Umbilical cord (tissue), 2 donors: ENCODE results near the gene RAB44. TPM values are rescaled to one million over a fixed set of nuclear protein-coding genes. Genes with fewer than 3 reads are reported as not detected.
"Not testable (repeated sequence)": the region's sequence is repeated elsewhere in the genome, so short reads cannot be mapped to it uniquely, and the experiment has no call there.

ENCODE experiments used
- DNase-seq: peaks from one replicate; pipeline ENCODE4 v3.0.0-alpha.2; 2015; ENCODE audit warnings: low spot score
- total RNA-seq: library from RNA; depleted of rRNA; stranded (reverse); fragments of >200 nt; gene quantifications from one replicate; pipeline ENCODE4 v1.2.3, GENCODE V29; 2014; ENCODE audit warnings: low replicate concordance; ENCODE audit not compliant: insufficient read depth

The RAB44 gene
- total RNA-seq, 1 donor from 2014 or later: not detected

DNA sequence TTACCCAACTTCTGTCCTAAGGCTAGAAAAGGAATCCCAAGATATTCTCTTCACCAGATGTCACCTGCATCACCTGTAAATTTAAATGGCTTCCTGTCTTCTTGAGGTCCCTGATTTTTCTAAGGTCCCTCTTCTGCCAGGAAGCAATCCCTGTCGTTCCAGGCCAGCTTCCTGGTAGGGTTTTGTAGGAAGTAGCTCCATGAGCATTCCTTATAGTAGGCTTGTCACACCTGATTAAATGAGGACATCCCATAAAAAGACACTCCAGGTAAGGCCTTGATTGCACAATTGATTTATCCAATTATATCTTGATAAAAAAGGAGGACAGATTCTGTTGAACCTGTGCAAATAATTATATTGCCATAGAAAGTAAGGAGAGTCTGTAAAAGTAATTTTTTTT is 8.7 kb downstream of the RAB44 start:
- no peak for DNase-seq

DNA sequence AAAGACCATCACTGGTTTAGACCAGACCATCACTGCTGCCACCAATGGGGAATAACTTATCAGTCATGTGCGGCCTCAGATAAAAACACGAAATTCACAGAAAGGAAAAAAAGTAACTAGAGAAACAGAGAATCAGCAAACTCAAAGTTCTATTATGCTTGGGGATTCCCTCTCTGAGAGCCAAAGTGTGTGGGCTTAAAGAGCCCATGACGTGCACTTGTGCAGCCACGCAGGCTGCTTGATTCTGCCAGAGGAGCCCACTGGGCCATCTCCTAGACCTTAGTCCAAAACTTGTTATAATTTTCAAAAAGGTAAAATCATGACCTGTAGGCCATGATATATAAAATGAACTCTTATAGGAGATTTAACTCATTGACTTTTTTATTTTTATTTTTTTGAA is 15.2 kb downstream of the RAB44 start:
- no peak for DNase-seq

DNA sequence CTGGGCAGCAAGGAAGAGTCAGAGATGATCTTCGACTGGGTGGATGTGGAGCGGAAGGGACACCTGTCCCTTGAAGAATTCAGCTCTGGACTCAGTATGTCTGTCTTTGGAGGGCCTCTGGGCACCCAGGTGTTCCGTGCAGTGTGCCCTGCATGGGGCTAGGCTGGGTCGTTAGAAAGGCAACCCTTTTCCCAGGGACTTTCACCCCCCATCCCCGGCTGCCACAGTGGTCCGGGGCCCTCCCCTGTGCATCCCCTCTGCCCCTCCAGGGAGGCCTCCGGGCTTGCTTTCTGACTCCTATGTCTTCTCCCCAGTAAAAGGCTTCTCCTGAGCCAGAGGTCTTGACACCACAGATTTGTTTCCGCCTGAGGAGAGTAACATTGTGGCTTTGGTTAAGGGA is 16.2 kb downstream of the RAB44 start:
- no peak for DNase-seq

DNA sequence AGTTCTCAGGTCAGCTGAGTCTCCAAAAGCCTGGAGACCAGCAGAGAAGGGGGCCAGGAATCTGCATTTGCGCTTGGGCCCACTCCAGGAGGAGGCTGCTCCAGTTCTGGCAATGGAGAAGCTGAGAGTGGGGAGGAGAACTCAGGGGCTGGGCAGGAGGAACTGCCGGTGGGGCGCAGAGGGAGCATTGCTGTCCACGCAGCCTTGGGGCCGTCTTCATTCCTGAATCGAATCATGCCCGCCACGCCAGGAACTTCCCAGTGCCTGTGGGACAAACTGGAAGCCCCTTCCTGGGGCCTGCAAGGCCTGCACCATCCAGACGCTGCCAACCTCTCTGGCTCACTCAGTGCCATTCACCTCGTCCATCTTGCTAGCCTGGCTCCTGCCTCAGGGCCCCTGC is 16.9 kb downstream of the RAB44 start:
- DNase-seq: no peak

DNA sequence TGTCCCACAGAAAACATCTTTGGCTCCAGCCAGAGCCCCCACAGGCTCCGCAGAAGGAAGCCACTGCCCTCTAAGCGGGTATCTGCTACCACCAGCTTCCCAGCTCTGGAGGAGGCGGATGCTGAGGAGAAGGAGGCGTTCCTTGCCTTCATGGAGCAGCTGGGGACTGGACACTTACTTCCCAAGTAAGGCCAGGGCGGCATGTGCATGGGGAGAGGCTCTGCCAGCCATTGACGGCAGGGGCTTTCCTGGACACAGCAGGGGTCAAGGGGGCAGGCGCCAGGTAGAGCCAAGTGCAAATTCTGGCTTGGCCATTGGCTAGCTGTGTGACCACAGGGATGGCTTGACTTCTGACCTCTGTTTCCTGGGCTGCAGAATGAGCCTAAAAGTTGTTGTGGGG is 17.8 kb downstream of the RAB44 start:
- DNase-seq: no peak

DNA sequence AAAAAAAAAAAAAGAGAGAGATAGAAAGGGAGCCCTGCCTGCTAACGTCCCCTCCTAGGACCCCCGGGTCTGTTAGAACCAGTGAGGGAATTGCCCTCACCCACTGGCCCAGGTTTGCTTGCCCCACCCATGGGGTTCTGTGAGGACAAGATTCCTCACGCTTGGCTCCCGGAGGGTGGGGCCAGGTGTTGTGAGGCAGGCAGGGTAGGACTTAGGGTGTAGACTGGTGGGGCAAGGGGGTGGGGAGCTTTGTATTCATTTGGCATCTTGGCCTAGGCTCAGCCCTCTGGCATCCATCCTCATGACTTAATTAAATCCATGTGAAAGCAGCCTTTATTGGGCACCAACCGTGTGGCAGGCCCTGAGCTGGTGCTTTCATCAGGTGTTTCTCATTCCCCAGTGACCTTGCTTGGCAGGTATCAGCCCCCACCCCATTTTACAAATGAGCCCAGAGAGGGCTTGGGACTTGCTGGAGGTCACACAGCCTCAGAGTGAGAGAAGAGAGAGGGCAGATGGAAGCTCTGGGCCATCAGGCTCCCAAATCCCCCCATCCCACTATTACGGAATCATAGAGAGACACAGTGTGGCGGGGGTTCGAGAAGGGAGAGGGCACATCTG is 19.0 kb downstream of the RAB44 start:
- DNase-seq: no peak

DNA sequence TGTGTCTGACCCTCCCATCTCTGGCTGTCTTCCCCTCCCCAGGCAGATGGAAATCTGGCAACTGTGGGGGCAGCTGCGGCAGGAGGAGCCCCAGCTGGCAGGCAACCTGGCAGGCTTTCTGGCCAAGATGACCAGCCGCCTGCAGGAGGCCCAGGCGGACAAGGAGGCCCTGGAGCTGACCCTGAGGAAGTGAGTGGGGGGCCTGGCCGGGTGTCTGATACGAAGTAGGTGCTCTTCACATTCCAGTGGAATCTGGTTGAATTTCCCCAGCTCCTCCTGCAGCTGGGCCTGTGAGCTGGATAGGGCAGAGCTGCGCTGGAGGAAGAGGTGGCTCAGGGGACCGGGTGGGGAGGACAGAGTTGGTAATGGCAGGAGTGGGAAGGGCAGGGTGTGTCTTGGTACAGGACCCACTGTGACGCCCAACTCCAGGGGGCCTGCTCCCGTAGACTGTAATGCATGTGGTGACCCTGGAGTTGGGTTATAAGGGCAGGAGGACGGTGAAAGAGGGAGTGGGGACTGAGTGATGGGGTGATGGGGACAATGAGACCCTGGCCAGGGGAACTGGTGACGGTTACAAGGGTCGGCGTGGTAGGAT is 19.7 kb downstream of the RAB44 start:
- DNase-seq: no peak

DNA sequence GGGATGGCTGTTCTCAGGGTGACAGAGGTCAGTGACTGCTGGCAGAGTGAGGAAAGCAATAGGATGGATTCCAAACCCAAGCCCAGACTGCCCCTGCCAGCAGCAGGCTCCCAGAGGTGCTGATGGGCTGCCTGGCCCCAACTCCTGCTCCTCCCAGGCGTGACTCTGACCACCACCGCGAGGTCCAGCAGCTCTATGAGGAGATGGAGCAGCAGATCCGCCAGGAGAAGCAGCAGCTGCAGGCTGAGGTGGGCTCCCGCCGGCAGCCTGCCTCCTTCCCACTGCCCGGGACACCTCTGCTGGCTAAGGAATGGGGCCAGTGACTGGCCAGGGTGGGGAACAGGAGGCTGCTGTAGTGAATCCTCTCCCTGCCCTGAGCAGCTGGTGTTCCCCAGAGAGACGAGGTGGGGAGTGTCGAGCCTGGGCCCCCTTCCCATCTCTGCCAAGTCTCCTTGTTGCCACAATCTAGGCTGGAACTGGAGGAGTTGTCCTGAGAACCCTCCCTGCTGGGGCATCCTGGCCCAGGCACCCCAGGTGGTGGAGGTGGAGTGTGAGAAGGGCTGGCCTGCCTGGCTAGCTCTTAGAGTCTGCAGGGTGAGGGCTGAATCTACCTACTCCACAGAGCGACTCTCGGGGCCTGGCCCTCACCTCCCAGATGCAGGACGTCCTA is 20.4 kb downstream of the RAB44 start:
- DNase-seq: no peak

DNA sequence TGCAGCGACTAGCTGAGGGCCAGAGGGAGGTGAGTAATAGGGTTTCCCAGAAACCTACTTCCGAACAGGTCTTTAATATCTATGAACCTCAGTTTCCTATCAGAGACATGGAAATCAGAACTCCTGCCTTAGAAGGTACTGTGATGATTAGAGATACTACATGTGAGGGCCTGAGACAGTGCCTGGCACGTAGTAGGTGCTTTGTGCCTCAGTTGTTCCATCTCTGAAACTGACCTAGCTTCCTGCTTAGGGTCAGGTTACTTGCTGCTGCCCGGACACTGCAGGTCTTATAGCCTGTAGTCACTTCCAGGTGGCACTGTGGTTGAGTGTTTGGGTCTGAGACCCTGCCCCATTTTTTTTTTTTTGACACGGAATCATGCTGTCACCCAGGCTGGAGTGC is 20.9 kb downstream of the RAB44 start:
- DNase-seq: no peak

DNA sequence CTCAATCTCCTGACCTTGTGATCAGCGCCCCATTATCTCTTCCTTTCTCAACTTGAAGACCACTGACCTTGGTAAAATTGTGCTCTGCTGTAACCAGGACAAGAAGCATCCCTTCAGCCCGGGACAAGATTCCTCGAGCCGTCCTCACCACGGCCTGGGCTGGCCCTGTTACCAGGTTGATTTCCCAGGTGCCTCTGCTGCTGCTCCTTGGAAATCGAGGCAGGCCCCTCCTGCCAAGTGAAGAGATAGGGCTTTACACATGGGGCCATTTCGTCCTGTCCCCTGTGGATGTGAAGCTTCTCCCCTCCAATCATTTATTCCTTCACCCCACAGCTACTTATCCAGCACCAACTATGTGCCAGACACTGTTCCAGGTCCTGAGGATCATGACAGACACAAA is 21.5 kb downstream of the RAB44 start:
- no peak for DNase-seq

DNA sequence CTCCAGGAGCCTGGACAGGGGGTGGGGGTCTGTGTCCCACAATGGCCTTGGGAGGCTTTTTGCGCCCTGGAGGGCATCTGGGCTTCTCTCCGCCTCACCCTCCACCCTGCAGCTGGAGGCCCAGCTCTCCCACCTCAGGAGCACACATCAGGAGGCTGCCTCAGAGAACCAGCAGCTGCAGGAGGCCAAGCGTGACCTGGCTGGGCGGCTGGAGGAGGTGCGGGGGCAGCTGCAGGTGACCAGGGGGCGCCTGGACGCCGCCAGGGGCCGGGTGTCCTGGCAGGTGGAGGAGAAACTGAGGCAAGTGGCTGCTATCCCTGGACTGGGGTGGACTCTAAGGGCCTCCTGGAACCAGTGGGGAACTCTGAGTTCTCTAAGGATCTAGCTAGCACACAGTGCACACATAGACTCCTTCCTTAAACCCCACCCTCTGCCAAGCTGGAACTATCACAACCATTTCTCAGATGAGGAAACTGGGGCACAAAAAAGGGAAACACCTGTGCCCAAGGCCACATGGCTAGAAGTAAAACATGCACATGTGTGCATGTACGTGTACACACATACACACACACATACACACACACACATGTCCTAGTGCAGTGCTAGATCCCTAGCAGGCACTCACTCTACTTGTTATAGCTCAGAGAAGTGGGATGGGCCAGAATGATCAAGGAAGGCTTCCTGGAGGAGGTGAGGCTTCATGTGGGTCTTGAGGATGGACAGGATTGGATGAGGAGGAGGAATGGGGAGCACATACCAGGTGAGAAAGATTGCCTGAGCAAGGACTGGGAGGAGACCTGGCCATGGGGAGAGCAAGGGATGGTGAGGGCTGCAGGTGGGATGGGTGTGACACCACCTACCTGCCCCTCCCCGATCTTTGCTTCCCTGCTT is 22.9 kb downstream of the RAB44 start:
- DNase-seq: no peak

DNA sequence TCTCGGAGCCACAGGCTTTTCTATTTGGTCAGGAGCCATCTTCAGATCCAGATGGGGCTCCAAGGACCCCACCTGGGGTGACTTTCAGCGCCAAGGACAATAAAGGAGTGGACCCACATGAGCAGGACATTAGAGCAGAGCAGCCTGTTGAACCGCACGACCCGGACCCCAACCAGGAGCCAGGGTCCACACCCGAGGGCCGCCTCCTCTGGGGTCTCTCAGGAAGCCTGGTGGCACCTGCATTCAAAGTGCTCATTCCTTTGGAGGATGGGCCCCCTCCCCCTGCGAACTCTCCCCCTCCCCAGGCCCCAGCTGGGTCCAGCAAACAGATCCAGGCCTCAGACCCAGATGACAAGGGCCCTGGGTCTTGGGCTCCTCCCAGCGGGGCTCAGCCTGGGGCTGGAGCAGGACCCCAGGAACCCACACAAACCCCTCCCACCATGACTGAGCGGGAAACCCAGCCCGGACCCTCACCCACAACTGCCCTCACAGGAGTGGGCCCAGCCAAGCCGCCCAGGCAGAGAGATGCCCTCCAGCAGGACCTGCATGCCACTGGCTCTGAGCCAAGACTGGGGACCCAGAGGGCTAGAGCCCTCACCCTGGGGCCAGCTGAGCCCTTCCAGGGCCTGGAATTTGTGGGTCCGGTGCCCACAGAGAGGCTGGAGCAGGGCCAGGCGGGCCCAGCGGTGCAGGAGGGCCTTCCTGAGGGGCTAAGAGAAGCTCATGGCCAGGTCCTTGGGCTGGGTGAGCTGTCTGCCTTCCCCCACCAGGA is 23.9 kb downstream of the RAB44 start:
- DNase-seq: no peak

DNA sequence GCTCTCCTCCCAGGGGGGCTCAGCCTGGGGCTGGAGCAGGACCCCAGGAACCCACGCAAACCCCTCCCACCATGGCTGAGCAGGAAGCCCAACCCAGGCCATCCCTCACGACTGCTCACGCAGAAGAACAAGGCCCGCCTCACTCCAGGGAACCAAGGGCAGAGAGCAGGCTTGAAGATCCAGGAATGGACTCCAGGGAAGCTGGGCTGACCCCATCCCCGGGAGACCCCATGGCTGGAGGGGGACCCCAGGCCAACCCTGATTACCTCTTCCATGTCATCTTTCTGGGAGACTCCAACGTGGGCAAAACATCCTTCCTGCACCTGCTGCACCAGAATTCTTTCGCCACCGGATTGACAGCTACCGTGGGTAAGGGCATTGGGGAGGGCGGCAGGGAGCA is 24.7 kb downstream of the RAB44 start:
- DNase-seq: no peak

DNA sequence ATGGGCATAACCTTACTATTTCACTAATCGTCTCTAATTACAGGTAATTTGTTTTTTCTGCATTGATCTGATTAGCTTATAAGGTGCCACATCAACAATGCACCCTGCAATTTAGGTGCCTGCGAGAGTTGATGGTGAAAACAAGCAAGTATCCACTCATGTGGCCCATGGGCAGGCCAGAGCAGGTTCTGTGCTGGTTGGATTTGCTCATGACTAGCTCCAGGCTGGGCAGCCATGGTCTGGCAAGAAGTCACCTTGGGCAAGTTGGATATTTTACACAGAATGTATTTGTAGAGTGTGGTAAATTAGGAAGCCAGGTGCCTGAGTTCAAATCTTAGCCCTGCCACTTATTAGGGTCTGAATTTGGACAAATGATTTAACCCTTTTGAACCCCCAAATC is 25.3 kb downstream of the RAB44 start:
- DNase-seq: no peak

DNA sequence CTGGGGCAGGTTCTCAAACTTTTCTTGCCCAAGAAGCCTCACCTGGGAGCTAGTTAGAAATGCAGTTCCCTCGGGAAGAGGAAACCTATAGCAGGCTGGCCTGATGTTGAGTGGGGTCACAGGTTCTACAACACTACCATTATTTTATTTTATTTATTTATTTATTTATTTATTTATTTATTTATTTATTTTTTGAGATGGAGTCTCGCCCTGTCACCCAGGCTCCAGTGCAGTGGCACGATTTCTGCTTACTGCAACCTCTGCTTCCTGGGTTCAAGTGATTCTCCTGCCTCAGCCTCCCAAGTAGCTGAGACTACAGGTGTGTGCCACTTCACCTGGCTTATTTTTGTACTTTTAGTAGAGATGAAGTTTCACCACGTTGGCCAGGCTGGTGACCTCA is 26.4 kb downstream of the RAB44 start:
- DNase-seq: not testable (repeated sequence)

DNA sequence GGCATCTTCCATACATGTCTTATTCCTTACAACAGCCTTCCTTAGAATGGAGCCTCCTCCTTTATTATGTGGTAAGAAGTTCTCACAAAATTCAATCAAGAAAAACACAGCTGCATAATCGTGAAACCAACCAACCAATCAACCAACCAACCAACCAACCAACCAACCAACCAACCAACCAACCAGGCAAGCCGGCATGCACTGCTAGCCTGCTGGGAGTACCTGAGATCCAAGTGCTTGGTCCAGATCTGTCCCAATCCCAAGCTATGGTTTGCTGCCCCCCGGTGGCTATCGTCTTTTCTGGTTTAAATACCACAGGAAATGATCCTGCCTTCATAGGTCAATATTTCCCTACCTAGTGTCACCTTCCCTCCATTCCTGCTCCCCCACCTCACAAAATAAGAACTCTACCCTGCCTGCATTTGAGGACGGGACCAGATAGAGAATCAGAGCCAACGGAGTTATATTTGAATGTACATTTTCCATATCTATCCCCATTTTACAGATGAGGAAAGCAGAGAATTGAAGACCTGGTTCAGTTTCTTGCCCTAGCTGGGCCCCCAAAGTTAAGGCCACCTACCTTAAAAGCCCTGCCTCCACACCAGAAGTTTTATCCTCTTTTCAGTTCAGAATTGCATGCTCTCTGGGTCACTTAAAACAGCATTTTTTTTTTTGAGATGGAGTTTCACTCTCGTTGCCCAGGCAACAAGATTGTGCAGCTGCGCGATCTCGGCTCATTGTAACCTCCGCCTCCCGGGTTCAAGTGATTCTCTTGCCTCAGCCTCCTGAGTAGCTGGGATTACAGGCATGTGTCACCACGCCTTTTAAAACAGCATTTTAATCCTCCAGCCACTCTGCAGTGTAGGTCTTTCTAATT is 27.1 kb downstream of the RAB44 start:
- DNase-seq: peak; percentile 43

DNA sequence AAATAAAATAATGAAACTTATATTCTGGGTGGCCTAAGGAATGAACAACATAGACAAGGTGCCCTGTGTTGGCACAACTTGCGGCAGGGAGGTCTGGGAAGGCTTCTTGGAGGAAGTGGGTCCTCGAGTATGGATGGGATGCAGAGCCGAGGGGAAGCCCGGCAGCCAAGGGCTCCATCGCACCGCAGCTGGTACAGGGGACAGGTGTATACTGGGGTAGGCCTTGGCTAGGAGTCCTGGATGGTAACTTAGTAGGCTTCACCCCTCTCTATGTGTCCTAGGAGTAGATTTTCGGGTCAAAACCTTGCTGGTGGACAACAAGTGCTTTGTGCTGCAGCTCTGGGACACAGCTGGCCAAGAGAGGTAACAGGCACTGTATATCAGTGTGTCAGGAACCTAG is 28.0 kb downstream of the RAB44 start:
- no peak for DNase-seq

DNA sequence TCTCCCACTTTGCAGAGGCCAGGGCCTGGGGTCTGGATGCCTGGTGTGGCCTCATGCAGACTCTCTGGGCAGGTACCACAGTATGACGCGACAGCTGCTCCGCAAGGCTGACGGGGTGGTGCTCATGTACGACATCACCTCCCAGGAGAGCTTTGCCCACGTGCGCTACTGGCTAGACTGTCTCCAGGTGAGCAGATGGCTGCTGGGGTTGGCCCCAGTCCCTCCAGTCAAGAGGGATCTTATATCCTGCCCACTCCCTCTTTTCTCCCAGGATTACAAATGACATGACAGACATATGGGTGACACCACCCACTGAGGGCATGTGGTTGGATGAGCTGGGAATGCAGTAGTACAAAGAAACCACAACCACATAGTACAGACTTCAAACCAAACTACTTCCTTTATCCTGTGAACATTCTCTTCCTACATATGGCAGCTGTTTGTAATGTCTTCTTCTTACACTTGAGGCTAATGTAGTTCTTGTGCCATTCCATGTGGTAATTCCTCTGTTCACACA is 29.9 kb downstream of the RAB44 start:
- no peak for DNase-seq

DNA sequence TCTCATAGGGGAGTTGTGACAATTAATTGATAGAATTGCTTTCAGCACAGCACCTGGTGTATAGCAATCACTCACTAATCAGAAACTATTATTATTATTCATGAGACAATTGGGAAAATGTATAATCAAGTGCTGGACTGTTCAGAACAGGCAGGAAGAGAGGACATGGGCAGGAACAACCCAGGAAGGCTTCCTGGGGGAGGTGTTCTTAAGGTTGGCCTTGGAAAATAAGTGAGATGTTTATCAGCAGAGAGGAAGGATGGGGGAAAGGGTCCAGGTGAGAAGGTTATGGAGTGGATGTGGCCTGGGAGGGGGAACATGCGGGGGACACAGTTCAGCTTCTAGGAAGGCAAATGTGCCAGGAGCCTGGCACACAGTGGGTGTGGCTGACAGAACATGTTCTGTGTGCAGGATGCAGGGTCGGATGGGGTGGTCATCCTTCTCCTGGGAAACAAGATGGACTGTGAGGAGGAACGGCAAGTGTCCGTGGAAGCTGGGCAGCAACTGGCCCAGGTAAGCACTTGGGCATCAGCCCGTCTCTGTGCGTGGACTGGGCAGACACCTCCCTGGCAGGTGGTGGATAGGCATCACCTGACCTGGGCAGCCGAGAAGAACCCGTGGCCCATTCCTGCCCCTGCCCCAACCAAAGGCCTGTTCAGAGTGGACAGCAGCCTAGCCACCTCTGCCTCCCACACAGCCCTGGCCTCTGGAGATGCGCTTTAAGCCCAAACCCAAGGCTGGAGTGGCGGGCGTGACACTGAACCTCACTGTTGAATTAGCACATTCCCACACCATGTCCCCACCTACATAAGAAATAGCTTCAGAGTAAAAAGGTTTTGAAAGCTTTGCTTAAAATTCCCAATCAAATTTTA is 30.9 kb downstream of the RAB44 start:
- no peak for DNase-seq
